ENCODE measurements around the gene MLXIPL.
A peak's percentile ranks its signal among the peaks of the same experiment; 100 is the strongest.
"Not testable (repeated sequence)": the region's sequence is repeated elsewhere in the genome, so short reads cannot be mapped to it uniquely, and the experiment has no call there.

MLXIPL gene, protein sequence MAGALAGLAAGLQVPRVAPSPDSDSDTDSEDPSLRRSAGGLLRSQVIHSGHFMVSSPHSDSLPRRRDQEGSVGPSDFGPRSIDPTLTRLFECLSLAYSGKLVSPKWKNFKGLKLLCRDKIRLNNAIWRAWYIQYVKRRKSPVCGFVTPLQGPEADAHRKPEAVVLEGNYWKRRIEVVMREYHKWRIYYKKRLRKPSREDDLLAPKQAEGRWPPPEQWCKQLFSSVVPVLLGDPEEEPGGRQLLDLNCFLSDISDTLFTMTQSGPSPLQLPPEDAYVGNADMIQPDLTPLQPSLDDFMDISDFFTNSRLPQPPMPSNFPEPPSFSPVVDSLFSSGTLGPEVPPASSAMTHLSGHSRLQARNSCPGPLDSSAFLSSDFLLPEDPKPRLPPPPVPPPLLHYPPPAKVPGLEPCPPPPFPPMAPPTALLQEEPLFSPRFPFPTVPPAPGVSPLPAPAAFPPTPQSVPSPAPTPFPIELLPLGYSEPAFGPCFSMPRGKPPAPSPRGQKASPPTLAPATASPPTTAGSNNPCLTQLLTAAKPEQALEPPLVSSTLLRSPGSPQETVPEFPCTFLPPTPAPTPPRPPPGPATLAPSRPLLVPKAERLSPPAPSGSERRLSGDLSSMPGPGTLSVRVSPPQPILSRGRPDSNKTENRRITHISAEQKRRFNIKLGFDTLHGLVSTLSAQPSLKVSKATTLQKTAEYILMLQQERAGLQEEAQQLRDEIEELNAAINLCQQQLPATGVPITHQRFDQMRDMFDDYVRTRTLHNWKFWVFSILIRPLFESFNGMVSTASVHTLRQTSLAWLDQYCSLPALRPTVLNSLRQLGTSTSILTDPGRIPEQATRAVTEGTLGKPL

DNA sequence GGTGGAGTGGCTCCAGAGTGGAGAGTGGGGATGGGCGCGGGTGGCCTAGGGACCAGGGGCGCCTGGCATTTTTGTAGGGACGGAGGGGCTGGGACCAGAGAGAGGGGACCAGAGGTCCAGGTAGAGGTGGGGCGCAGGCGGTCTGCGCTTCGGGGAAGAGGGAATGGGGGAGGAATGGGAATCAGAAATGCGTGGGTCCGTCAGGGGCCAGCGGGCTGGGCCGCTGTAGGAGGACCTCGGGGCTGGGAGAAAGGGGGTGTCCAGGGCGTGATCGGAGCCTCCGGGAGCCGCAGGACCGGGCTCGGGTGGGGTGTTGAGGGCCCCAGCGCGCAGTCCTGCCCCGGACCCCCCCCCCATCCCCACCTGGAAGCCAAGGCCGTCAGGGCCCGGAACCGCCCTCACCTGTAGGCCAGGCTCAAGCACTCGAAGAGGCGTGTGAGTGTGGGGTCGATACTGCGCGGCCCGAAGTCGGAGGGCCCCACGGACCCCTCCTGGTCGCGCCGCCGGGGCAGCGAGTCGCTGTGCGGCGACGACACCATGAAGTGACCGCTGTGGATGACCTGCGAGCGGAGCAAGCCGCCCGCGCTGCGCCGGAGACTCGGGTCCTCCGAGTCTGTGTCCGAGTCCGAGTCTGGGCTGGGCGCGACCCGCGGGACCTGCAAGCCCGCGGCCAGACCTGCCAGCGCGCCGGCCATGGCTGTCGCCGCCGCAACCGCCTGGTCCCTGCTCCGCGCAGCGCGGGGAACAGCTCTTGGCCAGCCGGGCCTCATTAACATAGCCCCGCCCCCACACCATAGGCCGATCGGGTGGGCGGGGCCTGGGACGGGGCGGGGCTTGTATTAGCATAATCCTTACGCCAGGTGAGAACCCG is at the start of gene MLXIPL:
MLXIPL (minus strand) TSS at position 725 of the 871 bp plus-strand sequence; CDS start at position 695, 30 bp downstream.
- peak; percentile 83 for DNase-seq

DNA sequence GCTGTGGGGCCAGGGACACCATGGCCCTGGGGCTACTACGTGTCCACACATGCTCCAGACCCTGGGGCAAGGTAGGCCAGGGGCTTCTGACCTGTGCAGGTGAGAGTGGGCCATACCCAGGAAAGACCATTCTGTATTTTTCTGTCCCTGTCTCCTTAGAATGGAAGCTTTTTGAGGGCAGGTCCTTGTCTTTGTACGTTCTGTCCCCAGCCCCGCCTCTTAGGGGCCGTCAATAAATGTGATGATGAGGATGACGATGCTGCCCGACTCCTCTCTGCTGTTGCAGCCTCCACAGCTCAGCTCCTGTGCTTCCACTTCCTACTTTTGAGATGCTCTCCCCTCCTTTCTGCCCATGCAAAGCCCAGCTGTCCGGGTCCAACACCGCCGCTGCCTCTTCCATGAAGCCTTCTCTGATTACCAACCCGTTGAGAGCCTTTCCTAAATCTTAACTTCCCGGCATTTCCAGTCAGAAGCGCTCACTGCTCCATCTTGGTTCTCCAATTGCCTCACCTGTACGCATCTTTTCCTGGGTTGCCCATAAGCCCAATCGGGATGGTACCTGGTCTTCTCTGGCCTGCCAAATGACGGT is 47.6 kb upstream of the MLXIPL start:
- no peak for DNase-seq

DNA sequence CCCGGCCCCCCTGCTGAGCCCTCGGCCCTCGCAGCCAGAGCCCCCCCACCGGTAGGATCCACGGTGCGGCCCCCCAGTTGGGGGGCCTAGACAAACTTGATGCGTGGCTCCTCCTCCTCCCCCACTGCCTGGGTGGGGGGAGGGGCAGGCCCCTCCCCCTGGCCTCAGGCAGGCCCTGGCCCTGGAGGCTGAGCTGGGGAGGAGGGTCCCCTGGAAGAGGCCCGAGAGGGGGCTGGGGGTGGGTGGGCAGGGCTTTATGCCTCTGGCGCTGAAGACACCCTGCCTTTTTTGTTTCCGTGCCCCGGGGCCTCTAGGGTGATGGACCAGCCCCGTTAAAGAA is 47.0 kb upstream of the MLXIPL start:
- DNase-seq, result no peak

DNA sequence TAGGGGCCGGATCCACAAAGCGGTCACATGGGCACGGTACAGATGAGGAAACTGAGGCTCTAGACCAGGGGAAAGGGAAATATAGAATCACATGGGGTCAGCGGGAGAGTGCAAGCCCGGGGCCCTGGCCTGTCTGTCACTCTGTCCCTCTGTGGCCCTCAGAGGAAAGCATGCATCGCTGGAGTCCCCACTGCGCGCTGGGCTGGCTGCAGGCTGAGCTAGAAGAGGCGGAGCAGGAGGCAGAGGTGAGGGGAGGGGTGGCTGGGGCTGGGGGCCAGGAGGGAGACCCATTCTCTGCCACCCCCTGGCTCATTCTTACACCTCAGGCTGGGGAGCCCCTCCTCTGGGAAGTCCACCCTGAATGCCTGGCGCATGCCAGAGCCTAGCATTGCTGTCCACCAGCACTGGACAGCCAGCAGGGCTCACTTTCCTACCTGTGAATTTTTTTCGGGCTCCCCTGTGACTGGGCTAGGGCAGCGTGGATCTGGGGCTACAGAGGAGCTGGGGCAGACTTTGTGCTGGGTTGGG is 45.6 kb upstream of the MLXIPL start:
- no peak for DNase-seq

DNA sequence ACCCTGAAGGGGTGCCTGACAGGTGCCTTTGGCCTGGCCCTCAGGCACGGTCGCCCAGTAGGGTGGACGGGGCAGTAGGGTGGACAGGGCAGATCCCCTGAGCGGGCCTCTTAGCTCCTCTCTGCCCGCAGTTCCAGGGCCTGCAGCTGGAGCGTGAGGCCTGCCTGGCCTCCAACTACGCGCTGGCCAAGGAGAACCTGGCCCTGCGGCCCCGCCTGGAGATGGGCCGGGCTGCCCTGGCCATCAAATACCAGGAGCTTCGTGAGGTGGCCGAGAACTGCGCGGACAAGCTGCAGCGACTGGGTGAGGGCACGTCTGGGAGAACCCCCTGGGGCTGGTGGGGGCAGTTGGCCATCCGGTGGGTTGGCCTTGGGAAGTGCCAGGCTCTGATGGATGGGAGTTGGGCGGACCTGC is 45.0 kb upstream of the MLXIPL start:
- no peak for DNase-seq

DNA sequence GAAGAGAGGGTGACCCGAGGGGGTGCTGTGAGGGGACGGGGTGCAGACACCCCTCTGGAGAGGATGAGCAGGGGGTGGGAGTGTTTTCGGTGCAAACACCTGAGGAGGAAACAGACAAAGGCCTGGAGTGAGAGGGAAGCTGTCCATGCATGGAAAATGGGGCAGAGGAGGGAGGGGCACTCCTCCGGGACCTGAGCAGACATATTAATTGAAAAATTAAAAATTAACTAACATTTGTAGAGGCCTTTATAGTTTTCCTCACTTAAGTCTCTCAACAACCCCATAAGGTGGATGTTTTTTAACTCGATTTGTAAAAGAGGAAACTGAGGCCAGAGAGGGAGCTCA is 44.5 kb upstream of the MLXIPL start:
- no peak for DNase-seq

DNA sequence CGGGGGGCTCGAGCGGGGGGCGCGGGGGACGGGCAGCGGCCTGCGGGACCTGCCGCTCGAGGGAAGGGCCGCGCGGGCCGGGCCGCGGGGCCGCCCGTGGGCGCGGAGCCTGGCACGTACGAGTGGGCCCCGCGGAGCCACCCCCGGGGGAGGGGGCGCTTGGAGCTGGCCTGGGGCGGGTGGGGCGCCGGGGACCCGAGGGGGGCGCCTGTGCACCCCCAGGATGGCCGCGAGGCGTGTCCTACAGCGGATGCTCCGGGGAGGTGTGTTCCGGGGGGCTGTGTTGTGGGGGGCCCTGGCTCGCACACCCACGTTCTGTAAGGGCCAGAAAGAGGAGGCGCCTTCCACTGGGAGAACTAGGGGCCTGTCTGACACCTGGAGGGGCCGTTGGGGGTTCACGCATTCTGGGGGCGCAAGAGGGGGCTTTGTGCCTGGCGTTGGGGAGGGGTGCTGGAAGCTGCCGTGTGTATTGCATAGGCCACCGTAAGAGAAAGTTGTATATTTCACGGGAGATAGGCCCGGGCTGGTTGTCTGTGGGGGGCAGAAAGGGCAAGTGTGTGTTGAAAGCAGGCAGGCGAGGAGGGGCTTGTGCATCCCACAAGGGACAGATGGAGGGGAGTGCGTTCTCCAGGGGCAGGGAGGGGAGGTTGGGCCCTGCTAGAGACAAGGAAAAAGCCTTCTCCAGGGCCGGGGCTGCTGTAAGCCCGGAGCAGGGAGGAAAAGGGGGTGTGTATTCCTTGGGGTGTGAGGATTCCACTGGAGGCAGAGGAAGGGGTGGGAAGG is 44.0 kb upstream of the MLXIPL start:
- no peak for DNase-seq

DNA sequence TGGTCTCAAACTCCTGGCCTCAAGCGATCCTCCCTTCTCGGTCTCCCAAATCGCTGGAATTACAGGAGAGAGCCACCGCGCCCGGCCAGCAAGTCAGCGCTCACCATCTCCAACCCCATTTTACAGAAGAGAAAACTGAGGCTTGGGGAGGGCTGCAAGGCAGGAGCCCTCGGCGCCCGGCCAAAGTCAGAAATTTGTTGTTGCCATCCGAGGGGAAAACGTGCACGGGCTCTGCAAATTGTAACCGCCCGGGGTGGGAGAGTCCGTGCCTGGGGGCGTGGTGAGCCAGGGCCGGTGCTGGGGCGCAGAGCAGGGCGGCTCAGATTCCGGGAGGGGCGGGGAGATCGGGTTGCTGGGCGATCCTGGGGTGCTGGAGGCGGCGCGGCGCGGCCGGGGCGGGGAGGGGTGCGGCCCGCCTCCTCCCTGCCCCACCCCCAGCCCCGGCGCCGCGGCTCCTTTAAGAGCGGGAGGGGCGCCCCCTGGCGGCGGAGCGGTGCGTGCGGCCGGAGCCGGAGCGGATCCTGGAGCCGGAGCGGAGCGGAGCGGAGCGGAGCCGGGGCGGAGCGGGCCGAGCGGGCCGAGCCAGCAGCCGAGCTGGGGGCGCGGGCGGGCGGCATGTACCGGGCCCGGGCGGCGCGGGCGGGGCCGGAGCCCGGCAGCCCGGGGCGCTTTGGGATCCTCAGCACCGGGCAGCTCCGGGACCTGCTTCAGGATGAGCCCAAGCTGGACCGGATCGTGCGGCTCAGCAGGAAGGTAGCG is 43.2 kb upstream of the MLXIPL start, which contains the start of gene VPS37D:
VPS37D (plus strand) TSS at position 488 of the 759 bp plus-strand sequence; CDS start at position 616, 128 bp downstream.
- DNase-seq, result peak; percentile 89

DNA sequence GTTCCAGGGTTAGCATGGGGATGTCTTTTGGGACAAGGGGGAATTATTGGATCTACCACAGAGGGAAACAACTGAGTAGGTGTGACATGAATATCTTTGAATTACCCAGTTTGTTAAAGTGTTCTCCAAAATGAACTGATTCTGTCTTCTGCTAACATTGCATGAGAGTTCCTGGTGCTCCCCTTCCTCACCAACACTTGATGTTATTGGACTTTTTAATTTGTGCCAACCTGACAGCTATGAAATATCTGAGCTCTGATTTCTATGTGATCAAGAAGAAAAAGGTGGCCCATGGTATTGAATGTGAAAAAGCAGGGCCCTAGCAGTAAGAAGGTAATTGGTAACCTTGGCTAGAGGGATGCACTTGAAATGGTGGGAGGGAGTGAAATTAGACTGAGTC is 38.7 kb upstream of the MLXIPL start:
- DNase-seq, result no peak

DNA sequence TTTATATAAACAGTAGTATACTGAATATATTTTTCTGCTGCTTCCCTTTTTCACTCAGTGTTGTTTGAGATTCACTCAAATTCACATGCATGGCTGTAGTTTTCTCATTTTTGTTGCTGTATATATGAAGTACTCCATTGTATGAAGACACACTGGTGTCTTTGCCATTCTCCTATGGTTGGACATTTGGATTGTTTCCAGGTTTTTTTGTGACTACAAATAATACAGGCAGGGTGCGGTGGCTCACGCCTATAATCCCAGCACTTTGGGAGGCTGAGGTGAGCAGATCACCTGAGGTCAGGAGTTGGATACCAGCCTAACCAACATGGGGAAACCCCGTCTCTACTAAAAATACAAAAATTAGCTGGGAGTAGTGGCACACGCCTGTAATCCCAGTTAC is 36.3 kb upstream of the MLXIPL start:
- not testable (repeated sequence) for DNase-seq

DNA sequence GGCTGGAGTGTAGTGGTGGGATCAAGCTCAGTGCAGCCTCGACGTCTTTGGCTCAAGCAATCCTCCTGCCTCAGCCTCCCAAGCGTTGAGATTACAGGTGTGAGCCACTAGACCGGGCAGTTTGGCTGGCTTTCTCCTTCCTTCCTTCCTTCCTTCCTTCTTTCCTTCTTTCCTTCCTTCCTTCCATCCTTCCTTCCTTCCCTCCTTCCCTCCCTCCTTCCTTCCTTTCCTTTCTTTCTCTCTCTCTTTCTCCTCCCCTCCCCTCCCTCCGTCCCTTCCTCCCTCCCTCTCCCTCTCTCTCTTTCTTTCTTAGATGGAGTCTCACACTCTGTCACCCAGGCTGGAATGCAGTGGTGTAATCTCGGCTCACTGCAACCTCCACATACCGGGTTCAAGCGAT is 35.7 kb upstream of the MLXIPL start:
- no peak for DNase-seq

DNA sequence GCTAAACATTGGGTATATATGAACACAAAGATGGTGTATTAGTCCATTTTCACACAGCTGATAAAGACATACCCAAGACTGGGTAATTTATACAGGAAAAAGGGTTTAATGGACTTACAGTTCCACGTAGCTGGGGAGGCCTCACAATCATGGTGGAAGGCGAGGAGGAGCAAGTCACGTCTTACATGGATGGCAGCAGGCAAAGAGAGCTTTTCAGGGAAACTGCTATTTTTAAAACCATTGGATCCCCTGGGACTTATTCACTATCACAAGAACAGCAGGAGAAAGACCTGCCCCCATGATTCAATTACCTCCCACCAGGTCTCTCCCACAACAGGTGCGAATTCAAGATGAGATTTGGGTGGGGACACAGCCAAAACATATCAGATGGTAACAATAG is 31.0 kb upstream of the MLXIPL start:
- not testable (repeated sequence) for DNase-seq

DNA sequence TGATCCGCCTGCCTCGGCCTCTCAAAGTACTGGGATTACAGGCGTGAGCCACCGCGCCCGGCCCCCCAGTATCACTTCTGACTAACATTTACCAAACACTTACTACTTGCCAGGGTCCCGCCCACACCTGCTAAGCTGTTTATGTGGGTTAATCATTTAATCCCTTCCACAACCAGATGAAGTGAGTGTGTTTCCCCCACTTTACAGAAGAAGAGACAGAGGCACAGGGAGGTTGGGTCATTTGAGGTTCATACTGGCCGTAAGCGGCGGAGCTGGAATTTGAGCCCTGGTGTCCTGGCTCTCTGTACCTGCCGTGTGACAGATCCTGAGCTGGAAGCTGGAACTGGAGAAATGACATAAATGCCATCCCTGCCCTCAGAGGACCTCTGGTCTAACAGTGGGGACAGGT is 28.2 kb upstream of the MLXIPL start:
- no peak for DNase-seq

DNA sequence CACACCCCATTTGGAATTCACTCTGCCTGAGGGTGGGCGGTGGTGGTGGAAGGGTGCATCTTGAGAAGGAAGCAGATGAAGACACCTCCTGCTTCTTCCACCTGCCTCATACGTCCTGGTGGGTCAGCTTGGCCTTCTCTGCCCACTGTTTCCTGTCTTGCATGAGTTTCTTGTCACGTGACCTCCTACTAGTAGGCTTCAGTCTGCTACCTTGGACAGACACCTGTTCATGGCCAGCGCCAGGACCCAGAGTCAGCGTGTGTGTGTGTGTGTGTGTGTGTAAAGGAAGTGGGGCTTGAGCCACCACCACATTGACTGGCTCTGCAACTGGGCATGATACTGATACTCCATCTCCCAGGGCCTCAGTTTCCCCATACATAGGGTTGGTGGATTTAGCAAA is 26.2 kb upstream of the MLXIPL start:
- DNase-seq, result no peak

DNA sequence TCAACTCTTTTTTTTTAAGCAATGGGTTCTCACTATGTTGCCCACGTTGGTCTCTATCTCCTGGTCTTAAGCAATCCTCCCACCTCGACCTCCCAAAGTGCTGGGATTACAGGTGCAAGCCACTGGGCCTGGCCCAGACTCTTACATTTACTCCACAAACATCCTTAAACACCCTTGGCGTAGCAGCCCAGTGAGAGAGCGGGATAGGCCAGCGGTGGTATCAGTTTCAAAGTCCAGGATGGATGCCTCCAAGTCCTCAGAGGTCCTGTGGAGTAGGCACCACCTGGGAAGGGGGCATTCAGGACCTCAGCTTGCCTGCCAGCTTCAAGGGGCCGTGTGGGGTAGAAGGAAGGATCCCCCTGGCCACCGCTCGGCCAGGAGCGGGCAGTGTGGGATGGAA is 25.3 kb upstream of the MLXIPL start:
- no peak for DNase-seq

DNA sequence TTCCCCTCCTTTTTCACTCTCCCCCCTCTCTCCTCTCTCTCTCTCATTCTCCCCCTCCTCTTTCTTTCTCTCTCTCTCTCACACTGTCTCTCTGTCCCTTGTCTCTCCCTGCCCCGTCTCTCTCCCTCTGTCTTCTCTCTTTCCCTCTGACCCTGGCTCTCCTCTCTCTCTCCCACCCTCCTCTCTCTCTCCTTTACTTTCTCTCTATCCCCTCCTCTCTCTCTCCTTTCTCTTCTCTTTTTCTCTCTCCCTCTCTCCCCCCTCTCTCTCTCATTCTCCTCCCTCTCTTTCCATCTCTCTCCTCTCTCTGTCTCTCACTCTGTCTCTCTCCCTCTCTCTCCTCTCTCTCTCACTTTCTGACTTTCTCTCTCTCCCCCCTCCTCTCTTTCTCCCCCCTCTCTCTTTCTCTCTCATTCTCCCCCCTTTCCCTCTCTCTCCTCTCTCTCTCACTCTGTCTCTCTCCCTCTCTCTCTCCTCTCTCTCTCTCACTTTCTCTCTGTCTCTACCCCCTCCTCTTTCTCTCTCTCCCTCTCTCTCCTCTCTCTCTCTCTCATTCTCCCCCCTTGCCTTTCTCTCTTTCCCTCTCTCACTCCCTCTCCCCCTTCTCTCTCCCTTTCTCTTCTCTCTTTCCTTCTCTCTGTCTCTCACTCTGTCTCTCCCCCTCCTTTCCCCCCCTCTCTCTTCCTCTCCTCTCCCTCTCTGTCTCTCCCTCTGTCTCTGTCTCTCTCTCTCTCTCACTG is 24.4 kb upstream of the MLXIPL start:
- DNase-seq, result no peak

DNA sequence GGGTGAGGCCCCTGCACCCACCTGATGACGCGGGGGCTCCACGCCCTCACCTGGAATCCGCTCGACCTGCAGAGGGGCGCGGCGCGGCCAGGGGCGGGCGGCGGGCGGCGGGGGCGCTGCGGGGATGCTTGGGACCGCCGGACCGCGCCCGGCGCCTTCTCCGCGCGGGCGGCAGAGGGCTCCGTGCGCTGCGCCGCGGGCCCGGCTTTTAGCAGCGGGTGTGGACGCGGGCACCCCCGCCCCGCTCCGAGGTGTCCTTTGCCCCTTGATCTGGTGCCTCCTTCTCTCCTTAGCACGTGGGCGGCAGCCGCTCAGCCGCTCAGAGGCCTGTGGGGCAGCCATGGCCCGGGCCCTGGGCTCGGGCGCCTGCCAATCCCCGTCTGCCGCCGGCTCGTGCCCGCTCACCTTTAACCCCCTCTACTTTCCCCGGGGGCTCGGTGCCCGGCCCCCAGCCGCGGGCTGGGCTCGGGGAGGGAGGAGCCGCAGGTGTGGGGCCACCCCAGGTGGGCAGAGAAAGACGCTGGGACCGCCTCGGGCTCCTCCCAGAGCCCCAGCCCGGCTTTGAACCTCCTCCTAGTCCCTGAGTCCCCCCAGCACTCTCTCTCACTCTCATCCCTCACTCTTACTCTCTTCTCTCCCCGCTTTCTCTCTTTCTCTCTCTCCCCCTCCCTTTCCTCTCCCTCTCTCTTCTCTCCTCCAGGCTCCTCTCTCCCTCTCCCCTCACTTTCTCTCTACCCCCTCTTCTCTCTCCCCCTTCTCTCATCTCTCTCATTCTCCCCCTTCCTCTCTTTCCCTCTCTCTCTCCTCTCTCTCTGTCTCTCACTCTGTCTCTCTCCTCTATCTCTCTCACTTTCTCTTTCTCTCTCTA is 23.6 kb upstream of the MLXIPL start:
- DNase-seq, result no peak

DNA sequence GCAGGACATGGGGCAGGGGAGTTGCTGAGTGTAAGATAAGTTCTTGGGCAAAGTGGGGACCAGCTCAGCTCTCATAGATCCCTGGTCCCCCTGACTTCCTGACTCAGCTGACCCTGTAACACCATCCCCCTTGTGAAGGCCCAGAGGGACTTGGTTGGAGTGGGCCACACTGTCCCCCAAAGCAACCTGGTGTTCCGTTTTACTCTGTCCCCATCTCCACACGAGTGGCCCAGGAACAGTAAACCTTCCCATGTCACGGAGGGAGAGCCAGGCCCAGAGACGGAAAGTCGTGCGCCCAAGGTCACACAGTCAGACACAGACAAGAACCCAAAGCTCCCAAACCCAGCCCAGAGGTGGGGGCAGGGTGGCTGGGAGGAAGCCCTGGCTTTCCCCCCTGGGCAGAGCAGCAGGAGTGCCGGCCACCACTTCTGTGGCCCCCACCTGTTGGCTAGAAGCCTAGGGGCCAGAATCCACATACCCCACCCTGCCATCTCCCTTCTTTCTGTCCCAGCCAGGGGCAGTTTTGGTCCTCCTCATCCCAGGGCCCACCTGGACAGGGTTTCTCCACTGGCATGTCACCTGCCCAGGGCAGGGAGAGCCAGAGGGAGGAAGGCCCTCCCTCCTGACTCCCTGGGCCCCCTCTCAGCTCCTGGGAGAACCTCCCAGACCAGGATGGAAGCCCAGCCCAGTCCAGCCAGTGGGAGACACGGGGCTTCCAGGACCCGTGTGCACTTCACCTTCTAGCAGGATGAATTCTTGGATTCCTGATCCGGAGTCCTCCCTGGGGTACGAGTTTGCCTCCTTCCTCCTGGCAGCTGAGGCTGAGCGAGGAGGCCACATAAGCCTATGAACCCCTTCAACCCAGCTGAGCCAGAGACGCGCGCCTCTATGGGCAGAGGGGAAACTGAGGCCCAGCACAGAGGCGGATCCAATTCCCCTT is 22.7 kb upstream of the MLXIPL start:
- DNase-seq, result no peak
